OCI-LY7 (cell line): ENCODE data around the gene RNF103. TPM values are rescaled to one million over a fixed set of nuclear protein-coding genes. Genes with fewer than 3 reads are reported as not detected.

Experiments used
- BruUV-seq: library from RNA; stranded (reverse); fragments of 400-500 nt; replicated peaks from 2 replicates; lab custom pipeline; 2021; lab: Mats Ljungman, UMichigan
- CTCF ChIA-PET: fragments of 300-600 bp; sonication (Branson Sonifier 250); formaldehyde crosslinking; loops from one replicate; lab custom pipeline; 2022; ENCODE audit warnings: antibody characterized with exemption; ENCODE audit not compliant: unreplicated experiment; lab: Charles Lee
- POLR2A ChIA-PET: fragments of 300-600 bp; sonication (Branson Sonifier 250); formaldehyde crosslinking; loops from one replicate; lab custom pipeline; 2022; ENCODE audit warnings: antibody characterized with exemption; lab: Charles Lee
- DNase-seq: peaks from one replicate; pipeline ENCODE4 v3.0.0-alpha.2; 2015; ENCODE audit warnings: low spot score
- H2AFZ ChIP-seq: fragments of 200-600 bp; sonication (generic), shearing (Covaris generic); 2 replicates; pipeline ENCODE4 v1.6.1; 2014; ENCODE audit warnings: mild to moderate bottlenecking, antibody characterized with exemption, low read length, moderate library complexity
- H3K27ac ChIP-seq: fragments of 200-600 bp; sonication (generic); 2 replicates; pipeline ENCODE4 v1.5.1; 2014; ENCODE audit warnings: mixed run types, low read depth, mild to moderate bottlenecking, moderate library complexity, low read length, inconsistent platforms; ENCODE audit not compliant: poor library complexity, severe bottlenecking
- H3K36me3 ChIP-seq: fragments of 200-600 bp; sonication (generic); 2 replicates; pipeline ENCODE4 v1.6.1; 2014; ENCODE audit warnings: mild to moderate bottlenecking, antibody characterized with exemption, low read length, moderate library complexity, mixed read lengths; ENCODE audit not compliant: insufficient read depth
- H3K4me1 ChIP-seq: fragments of 200-600 bp; sonication (generic); 2 replicates; pipeline ENCODE4 v1.5.1; 2014; ENCODE audit warnings: mild to moderate bottlenecking, low read length; ENCODE audit not compliant: insufficient read depth, poor library complexity, severe bottlenecking
- H3K4me2 ChIP-seq: fragments of 200-600 bp; sonication (generic); 2 replicates; pipeline ENCODE4 v1.6.1; 2014; ENCODE audit warnings: mild to moderate bottlenecking, low read length
- H3K4me3 ChIP-seq: fragments of 200-600 bp; sonication (generic); 2 replicates; pipeline ENCODE4 v1.5.1; 2014; ENCODE audit warnings: mild to moderate bottlenecking, low read depth, low read length; ENCODE audit not compliant: poor library complexity, severe bottlenecking
- H3K79me2 ChIP-seq: fragments of 200-600 bp; sonication (generic); 2 replicates; pipeline ENCODE4 v1.6.1; 2016; ENCODE audit warnings: low read depth, mild to moderate bottlenecking, low read length, moderate library complexity, mixed read lengths; ENCODE audit not compliant: insufficient read depth
- H3K9me2 ChIP-seq: fragments of 200-600 bp; sonication (generic); 2 replicates; pipeline ENCODE4 v1.6.1; 2016; ENCODE audit warnings: mild to moderate bottlenecking, low read length, mixed read lengths; ENCODE audit not compliant: insufficient read depth
- H3K9me3 ChIP-seq: fragments of 200-600 bp; sonication (generic); 2 replicates; pipeline ENCODE4 v1.6.1; 2014; ENCODE audit warnings: mild to moderate bottlenecking, mixed run types, low read length, mixed read lengths
- H4K20me1 ChIP-seq: fragments of 200-600 bp; sonication (generic); 2 replicates; pipeline ENCODE4 v1.6.1; 2014; ENCODE audit warnings: mild to moderate bottlenecking, antibody characterized with exemption, low read length, moderate library complexity, mixed read lengths; ENCODE audit not compliant: insufficient read depth
- EZH2phosphoT487 ChIP-seq: fragments of 200-600 bp; sonication (generic); IDR thresholded peaks from 2 replicates; pipeline ENCODE4 v1.6.1; 2018; ENCODE audit warnings: low read depth, borderline replicate concordance, mild to moderate bottlenecking, mixed run types, antibody characterized with exemption, low read length, moderate library complexity, mixed read lengths
- intact Hi-C: fragments of 100-400 bp; cut with micrococcal nuclease; formaldehyde crosslinking; loops from one replicate; pipeline ENCODE4 v1.10.0; 2022; ENCODE audit not compliant: unreplicated experiment
- total RNA-seq, 2 experiments: library from RNA; depleted of rRNA in 1 of 2; stranded (reverse); fragments of >200 nt in 1 of 2; shearing (Covaris generic) in 1 of 2; gene quantifications; 2 replicates each; pipeline ENCODE4 v1.2.3, GENCODE V29; 2014 to 2022
- TF ChIP-seq, protein P1 (sequence below): fragments of 200-600 bp; sonication (generic); conservative IDR thresholded peaks from 2 replicates; pipeline ENCODE4 v1.5.1; 2014; ENCODE audit warnings: mild to moderate bottlenecking, antibody characterized with exemption, low read length, moderate library complexity, mixed read lengths

RNF103 gene
- total RNA-seq, 2 experiments from 2014 or later: 12.9 to 17.2 TPM

- Histone ChIP-seq H3K79me2 (no peaks in the 10 kb centered on the region), H3K4me3 (no peak overlapping the region), H3K4me2 (no peak overlapping the region), H3K9me3 (peaks cover 19% of the 10 kb centered on the region), H3K9me2 (no peaks in the 10 kb centered on the region), H3K4me1 (no peaks in the 10 kb centered on the region), H4K20me1 (no peaks in the 10 kb centered on the region), H2AFZ (no peak overlapping the region), H3K27ac (no peak overlapping the region), H3K36me3 (no peaks in the 10 kb centered on the region)
- TF ChIP-seq, protein P1, sequence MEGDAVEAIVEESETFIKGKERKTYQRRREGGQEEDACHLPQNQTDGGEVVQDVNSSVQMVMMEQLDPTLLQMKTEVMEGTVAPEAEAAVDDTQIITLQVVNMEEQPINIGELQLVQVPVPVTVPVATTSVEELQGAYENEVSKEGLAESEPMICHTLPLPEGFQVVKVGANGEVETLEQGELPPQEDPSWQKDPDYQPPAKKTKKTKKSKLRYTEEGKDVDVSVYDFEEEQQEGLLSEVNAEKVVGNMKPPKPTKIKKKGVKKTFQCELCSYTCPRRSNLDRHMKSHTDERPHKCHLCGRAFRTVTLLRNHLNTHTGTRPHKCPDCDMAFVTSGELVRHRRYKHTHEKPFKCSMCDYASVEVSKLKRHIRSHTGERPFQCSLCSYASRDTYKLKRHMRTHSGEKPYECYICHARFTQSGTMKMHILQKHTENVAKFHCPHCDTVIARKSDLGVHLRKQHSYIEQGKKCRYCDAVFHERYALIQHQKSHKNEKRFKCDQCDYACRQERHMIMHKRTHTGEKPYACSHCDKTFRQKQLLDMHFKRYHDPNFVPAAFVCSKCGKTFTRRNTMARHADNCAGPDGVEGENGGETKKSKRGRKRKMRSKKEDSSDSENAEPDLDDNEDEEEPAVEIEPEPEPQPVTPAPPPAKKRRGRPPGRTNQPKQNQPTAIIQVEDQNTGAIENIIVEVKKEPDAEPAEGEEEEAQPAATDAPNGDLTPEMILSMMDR: no peak
- TF ChIP-seq EZH2phosphoT487: no peak
- POLR2A ChIA-PET: interaction anchor here (1.2 kb wide), 1 partner anchor 811 kb away, joined by 4 read pairs; no protein-coding TSS in a partner anchor
- intact Hi-C loops: no loop called here
- CTCF ChIA-PET: no interaction called here
- BruUV-seq: no TSS peak
- DNase-seq: peak; percentile 82
Observed at GRCh38 chr2:86661333-86661732, 37.7 kb upstream of the RNF103 start.

DNA sequence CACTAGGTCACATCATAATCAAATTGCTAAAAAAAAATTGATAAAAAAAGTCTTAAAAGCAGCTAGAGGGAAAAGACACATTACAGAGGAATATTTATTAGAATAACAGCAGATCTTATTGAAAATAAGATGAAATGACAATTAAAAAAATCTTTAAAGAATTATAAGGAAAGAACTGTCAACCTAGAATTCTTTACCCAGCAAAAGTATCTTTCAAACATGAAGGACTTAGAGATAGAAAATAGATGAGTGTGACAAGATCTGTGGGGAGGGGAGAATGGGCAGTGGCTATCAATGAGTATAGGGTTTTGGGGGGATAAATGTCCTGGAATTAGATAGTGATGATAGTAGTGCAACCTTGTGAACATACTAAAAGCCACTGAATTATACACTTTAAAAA lies 26.5 kb upstream of the RNF103 start:
- no peak for DNase-seq
- H4K20me1 ChIP-seq: no peaks in the 10 kb centered on the region
- H3K4me1 ChIP-seq: no peaks in the 10 kb centered on the region
- H3K36me3 ChIP-seq: no peaks in the 10 kb centered on the region
- no peak overlapping the region for H3K27ac ChIP-seq
- no peak overlapping the region for H3K4me2 ChIP-seq
- BruUV-seq: no TSS peak
- no peak overlapping the region for H3K4me3 ChIP-seq
- no peak for TF ChIP-seq EZH2phosphoT487
- TF ChIP-seq, protein P1: no peak
- H2AFZ ChIP-seq: no peak overlapping the region
- H3K9me2 ChIP-seq: no peaks in the 10 kb centered on the region
- H3K79me2 ChIP-seq: no peaks in the 10 kb centered on the region
- H3K9me3 ChIP-seq: no peaks in the 10 kb centered on the region
- intact Hi-C loops: no loop called here
- ChIA-PET POLR2A (interaction anchor here (0.7 kb wide), 1 partner anchor 115 kb away, joined by 3 read pairs; no protein-coding TSS in a partner anchor), CTCF (no interaction called here)

DNA sequence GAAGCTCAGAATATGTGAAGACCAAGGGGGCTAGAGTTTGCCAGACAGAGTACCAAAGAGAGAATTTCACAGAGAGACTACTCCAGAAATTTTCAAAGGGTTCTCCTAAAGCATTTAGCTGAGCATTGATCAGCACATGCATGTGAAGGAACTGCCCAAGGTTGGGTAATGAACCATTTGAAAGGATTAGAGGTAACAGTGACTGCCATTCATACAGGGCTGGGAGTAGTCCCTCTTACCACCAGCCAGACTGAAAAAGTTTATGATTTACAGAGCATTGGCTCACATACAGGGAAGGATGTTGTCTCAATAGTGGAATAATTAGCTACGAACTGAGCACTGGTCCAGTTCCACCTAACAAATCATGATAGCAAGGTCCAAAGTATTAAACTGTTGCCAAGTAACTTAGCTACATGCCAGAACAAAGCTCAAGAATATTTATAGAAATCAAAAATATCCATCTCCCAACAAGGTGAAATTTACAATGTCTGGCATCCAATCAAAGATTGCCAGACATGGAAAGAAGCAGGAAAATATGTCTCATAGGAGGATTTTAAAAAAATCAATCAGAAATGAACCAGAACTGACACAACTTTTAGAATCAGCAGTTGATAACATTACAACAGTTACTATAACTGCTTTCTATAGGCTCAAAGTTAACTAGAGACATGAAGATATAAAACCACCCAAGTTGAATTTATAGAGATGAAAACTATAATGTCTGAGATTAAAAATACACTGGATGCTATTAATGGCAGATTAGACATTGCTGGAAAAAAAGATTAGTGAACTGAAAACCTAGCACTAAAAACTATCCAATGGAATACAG lies 25.7 kb upstream of the RNF103 start:
- no peaks in the 10 kb centered on the region for H3K4me1 ChIP-seq
- no peak for TF ChIP-seq EZH2phosphoT487
- TF ChIP-seq, protein P1: no peak
- H3K9me3 ChIP-seq: no peaks in the 10 kb centered on the region
- no peak overlapping the region for H3K4me3 ChIP-seq
- no peak overlapping the region for H3K4me2 ChIP-seq
- BruUV-seq: no TSS peak
- POLR2A ChIA-PET: interaction anchor here (0.7 kb wide), 1 partner anchor 114 kb away, joined by 3 read pairs; no protein-coding TSS in a partner anchor
- intact Hi-C loops: no loop called here
- no peak for DNase-seq
- H2AFZ ChIP-seq: no peak overlapping the region
- no peaks in the 10 kb centered on the region for H3K9me2 ChIP-seq
- no peak overlapping the region for H3K27ac ChIP-seq
- no peaks in the 10 kb centered on the region for H3K36me3 ChIP-seq
- no peaks in the 10 kb centered on the region for H3K79me2 ChIP-seq
- CTCF ChIA-PET: no interaction called here
- H4K20me1 ChIP-seq: no peaks in the 10 kb centered on the region
